ENCODE results near the gene RRAGD.

DNA sequence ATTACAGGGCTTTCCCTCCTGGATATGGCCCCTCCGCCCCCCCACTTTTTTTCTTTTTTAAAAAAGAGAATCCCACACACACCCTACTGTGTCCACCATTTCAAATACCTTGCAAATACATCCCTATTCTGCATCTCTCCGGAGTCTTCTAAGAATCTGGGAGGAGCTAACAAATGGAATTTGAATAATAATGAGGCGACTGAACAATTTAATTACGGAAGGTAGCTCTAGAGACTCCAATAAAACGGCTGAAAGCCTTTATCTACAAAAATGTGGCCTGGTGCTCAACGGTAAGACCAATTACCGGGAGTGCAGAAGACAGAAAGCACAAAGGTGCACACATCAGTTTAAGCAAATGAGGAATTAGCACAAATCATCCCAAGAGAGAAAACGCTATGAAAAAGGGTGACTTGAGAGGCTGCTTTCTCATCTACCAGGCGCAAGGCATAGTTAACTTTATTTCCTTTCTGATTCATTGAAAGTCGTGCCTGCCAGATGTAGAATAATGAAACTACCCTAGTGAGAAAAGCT is 1.8 kb downstream of the RRAGD start:
- TF ChIP-seq, protein P1, sequence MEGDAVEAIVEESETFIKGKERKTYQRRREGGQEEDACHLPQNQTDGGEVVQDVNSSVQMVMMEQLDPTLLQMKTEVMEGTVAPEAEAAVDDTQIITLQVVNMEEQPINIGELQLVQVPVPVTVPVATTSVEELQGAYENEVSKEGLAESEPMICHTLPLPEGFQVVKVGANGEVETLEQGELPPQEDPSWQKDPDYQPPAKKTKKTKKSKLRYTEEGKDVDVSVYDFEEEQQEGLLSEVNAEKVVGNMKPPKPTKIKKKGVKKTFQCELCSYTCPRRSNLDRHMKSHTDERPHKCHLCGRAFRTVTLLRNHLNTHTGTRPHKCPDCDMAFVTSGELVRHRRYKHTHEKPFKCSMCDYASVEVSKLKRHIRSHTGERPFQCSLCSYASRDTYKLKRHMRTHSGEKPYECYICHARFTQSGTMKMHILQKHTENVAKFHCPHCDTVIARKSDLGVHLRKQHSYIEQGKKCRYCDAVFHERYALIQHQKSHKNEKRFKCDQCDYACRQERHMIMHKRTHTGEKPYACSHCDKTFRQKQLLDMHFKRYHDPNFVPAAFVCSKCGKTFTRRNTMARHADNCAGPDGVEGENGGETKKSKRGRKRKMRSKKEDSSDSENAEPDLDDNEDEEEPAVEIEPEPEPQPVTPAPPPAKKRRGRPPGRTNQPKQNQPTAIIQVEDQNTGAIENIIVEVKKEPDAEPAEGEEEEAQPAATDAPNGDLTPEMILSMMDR (IDR thresholded peaks at IDR 0.05) = no peak
- TF ChIP-seq POLR2A (IDR thresholded peaks at IDR 0.05) = no peak
